ENCODE measurements around the gene IP6K1.
"Not testable (repeated sequence)": the region's sequence is repeated elsewhere in the genome, so short reads cannot be mapped to it uniquely, and the experiment has no call there.

The IP6K1 gene

GRCh38 chr3:49793486-49794085 lies 7.2 kb upstream of the IP6K1 start:
- DNase-seq: no peak

DNA sequence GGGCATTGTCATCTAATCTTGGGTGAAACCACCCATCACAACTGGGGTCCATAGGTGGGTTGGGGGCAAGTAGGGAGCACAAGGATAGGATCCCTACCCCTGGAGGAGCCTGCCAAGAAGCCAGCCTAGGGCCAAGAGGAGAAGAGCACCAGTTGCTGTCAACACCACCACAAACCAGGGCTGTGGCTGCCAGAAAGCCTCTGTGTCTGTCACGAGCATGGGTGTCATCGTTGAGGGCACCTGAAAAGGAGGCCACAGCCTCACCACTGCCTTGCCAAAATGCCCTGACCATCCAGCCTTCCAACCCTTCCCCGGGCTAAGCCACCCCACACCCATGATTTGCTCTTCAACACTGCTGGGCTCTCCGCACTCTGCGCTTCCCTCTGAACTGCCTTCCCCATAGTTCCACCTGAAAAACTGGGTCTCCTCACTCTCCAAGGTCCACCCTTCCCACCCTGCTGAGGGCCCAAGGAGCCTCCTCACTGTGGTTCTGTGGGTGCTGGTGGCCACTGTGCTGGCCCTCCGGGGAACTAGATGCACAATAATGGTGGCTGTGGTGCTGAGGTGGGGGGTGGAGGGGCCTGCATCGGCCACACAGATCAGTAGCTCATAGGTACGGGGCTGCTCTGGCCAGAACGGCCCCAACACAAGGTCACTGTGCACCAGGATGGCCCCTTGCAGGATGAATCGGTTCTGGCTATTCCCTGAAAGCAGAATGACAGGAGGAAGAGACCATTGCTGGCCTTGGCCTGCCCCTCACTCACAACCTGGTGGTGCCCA lies 6.2 kb upstream of the IP6K1 start:
- DNase-seq: no peak

DNA sequence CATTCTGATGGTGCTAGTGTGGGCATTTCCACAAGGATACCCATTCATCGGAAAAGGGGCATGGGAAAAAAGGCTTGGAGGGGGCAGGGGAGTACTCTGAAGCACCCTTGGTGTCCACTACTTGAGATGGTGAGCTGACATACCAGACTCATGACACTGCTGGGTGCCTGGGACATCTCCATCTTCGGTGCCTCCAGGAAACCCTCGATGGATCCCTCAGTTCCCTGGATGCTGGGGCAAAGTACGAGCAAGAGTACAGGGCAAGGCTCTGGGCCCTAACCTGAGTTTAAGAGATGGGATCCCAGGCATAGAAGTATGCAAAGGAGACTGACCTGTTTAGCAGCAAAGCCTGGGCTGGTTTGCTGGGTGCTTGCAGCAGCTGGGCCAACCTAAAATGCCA lies 5.2 kb upstream of the IP6K1 start:
- no peak for DNase-seq

GRCh38 chr3:49790626-49791411 lies 4.5 kb upstream of the IP6K1 start:
- no peak for DNase-seq

- no peak for DNase-seq
These were observed 1.7 kb upstream of the IP6K1 start for GRCh38 chr3:49788056-49788455.

DNA sequence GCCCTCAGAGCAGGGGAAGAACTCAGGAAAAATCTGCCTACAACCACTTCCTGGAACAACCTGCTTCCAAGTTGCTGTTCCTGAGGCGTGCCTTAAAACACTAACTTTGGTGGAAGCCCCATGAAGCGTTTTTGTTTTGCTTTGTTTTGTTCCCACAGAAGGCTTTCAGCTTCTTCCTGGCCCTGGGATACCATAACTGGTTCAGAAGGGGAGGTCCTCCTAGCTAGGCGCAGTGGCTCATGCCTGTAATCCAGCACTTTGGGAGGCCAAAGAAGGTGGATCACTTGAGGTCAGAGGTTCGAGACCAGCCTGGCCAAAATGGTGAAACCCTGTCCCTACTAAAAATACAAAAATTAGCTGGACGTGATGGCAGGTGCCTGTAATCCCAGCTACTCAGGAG lies 1.2 kb upstream of the IP6K1 start:
- DNase-seq: no peak

DNA sequence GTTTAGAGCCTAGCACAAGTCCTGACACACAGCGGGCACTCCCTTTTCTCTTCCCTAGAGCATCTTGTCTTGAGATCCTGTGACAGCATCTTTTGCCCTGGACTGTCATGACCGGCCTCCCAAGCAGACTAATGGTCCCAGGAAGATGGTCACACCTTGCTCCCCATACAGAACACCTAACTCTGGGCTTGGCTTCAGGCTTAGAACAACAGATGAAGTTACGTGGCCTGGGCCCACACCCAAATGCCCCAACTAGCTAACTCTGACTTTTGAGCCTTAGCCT lies 781 bp upstream of the IP6K1 start:
- no peak for DNase-seq

DNA sequence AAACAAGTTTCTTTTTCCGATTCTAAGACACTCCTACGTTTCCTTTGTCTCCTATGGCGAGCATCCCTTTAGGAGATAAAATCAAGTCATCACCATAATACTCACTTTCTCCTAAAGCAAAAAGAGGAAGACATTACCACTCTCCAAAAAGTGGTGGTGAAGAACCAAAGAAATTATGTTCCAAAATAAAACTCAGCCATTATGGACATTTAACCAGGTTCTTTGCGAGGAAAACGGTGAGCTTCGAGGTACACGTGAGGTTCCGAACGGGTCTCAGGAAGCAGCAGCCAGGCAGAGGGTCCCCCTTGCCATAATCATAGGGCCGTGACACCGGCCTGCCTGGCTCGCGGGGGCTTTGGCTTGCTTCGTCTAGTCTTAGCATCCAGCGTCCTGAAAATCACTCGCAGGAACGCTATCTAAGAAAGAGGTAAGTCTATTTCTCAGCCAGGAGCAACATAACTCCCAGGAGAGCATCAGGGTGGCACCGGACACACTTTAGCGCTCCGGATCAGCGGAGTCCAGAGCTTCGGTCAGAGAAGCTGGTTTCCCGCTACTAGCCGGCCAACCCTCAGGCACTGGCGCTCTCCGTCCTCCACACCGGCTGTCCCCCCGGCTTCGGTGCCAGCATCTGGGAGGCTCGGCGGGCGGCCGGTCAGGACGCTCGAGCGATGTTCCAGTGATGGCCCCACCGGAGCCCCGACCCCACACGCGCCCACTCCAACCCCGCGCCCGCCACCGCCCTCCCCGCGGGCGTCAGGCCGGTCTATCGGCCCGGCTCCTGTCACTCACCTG lies 581 bp downstream of the IP6K1 start:
- DNase-seq: no peak

- not testable (repeated sequence) for DNase-seq
These were observed 4.1 kb downstream of the IP6K1 start for GRCh38 chr3:49782277-49782676.

GRCh38 chr3:49781415-49782199 lies 4.7 kb downstream of the IP6K1 start:
- DNase-seq: no peak

- not testable (repeated sequence) for DNase-seq
These were observed 5.4 kb downstream of the IP6K1 start for GRCh38 chr3:49780975-49781365.

DNA sequence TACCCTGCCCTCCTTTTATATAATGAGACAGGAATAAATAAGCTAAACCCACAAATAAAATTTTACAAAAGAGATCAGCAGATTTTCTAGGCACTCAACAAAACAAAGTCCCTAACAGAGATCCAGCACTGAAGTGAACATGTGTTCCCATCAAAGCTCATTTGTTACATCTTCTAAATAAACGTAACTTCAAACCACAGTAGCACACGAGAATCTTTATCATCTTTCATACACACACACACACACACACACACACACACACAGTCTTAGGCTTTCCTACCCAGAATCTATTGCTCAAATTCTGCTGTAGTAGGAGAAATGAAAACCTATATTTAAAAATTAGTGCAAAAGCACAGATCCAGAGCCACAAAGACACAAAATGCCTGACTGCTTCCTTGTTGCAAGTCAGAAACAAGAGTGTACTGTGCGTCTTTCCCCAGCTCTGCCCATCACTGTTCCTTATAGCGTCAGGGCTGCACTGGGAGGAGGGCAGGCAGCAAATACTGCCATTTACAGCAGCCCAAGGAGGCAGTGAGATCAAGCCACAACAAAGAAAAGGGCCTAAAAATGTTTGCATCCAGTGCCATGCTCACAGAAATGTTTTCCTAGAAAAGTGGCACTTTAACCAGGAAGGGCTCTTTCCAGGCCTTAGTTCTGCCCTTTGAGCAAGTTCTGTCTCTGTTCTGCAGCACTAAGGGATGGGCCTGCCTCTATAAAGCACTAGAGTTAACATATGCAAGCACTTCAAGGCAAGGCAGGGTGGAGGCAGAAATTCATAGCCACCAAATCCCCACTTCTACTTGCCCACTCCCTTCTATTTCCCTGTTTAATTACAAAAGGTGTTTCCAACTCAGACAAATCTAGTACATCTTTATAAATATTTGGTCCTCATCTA lies 6.0 kb downstream of the IP6K1 start:
- no peak for DNase-seq

GRCh38 chr3:49779358-49780079 lies 6.8 kb downstream of the IP6K1 start:
- no peak for DNase-seq

- DNase-seq: not testable (repeated sequence)
These were observed 10.2 kb downstream of the IP6K1 start for GRCh38 chr3:49776101-49776500.

GRCh38 chr3:49775538-49775937 lies 10.8 kb downstream of the IP6K1 start:
- DNase-seq: no peak

GRCh38 chr3:49772703-49773102 lies 13.6 kb downstream of the IP6K1 start:
- DNase-seq: no peak

GRCh38 chr3:49771340-49771938 lies 14.9 kb downstream of the IP6K1 start:
- DNase-seq: no peak

GRCh38 chr3:49769926-49770325 lies 16.4 kb downstream of the IP6K1 start:
- no peak for DNase-seq

GRCh38 chr3:49769286-49769915 lies 16.9 kb downstream of the IP6K1 start:
- DNase-seq: no peak

- DNase-seq: no peak
These were observed 22.4 kb downstream of the IP6K1 start for GRCh38 chr3:49763981-49764380.
